Psoas muscle (tissue), 8 donors: ENCODE results near the gene XXYLT1. TPM values are rescaled to one million over a fixed set of nuclear protein-coding genes. Genes with fewer than 3 reads are reported as not detected.

ENCODE experiments used
- ATAC-seq, 4 donors: fragments of 200-7000 bp; cut with Tn5 transposase; one replicate each; pipeline ENCODE4 v1.9.1; 2020; ENCODE audit warnings: moderate library complexity in 3 of 4, mild to moderate bottlenecking in 2 of 4
- DNase-seq, 2 donors: peaks; one replicate each; pipeline ENCODE4 v3.0.0-alpha.2; 2020
- H3K27ac ChIP-seq: fragments of 200-600 bp; one replicate; pipeline ENCODE4 v1.8.0; 2022
- H3K27me3 ChIP-seq, 3 donors: fragments of 200-600 bp in 1 of 3; one replicate each; pipeline versions ENCODE4 v1.6.1 to v1.8.0; 2013 to 2022; ENCODE audit warnings: low read length in 2 of 3, mild to moderate bottlenecking in 2 of 3, moderate library complexity in 1 of 3; ENCODE audit not compliant: insufficient read depth in 3 of 3
- H3K36me3 ChIP-seq, 2 donors: fragments of 200-600 bp in 1 of 2; one replicate each; pipeline versions ENCODE4 v1.6.1 to v1.8.0; 2013 to 2022; ENCODE audit warnings: low read depth in 1 of 2, mild to moderate bottlenecking in 1 of 2, moderate library complexity in 1 of 2; ENCODE audit not compliant: insufficient read depth in 1 of 2
- H3K4me1 ChIP-seq: fragments of 200-600 bp; one replicate; pipeline ENCODE4 v1.8.0; 2022
- H3K4me3 ChIP-seq: fragments of 200-600 bp; one replicate; pipeline ENCODE4 v1.8.0; 2022; ENCODE audit warnings: mild to moderate bottlenecking
- H3K9me3 ChIP-seq: fragments of 200-600 bp; one replicate; pipeline ENCODE4 v1.8.0; 2022
- WGBS, 3 donors: extraction: QIAGEN DNeasy Blood & Tissue Kit; methylation state at CpG; one replicate each; pipeline versions ENCODE4 v1.1.6 to v1.1.7; 2013; 5-methylcytosine and 5-hydroxymethylcytosine counted together
- intact Hi-C, 2 donors: fragments of 100-400 bp; cut with DNase I; formaldehyde crosslinking; loops; one replicate each; pipeline versions ENCODE4 v1.11.0 to v1.14.2; 2022
- polyA plus RNA-seq, 3 donors: library from polyadenylated mRNA; stranded (reverse); fragments of 200-250 nt; gene quantifications; one replicate each; pipeline ENCODE4 v1.2.3, GENCODE V29; 2013
- total RNA-seq, 4 donors: library from RNA; stranded (reverse); fragmentation: NEBNext Ultra II Directional in 2 of 4; extraction: Animal tissue kit (Norgen Biotek cat#: 25700) in 2 of 4; gene quantifications; one replicate each; pipeline versions ENCODE4 v1.2.1 to v1.2.4, GENCODE V29; 2021 to 2023
- TF ChIP-seq, protein P1 (sequence below): fragments of 200-600 bp; IDR thresholded peaks from one replicate; pipeline ENCODE4 v1.8.0; 2022; ENCODE audit warnings: antibody characterized with exemption
- donor health status: healthy with polysubstance abuse.
- donor health status: DM: no; HTN: no; CAD: no; lungs with moderate emphysema.
- donor health status: Bipolar disorder and iron deficiency.
- donor health status: healthy.
- donor health status: DM: yes; HTN: yes; CAD: no.
- donor health status: DM: no; HTN: no; CAD: no.
- donor health status: DM: no; HTN: no; CAD: no.
- donor health status: DM: yes; HTN: yes; CAD: no.

Gene XXYLT1
- total and polyA plus RNA-seq, 7 donors = 0.86 to 3.5 (median 1.8) TPM

DNA sequence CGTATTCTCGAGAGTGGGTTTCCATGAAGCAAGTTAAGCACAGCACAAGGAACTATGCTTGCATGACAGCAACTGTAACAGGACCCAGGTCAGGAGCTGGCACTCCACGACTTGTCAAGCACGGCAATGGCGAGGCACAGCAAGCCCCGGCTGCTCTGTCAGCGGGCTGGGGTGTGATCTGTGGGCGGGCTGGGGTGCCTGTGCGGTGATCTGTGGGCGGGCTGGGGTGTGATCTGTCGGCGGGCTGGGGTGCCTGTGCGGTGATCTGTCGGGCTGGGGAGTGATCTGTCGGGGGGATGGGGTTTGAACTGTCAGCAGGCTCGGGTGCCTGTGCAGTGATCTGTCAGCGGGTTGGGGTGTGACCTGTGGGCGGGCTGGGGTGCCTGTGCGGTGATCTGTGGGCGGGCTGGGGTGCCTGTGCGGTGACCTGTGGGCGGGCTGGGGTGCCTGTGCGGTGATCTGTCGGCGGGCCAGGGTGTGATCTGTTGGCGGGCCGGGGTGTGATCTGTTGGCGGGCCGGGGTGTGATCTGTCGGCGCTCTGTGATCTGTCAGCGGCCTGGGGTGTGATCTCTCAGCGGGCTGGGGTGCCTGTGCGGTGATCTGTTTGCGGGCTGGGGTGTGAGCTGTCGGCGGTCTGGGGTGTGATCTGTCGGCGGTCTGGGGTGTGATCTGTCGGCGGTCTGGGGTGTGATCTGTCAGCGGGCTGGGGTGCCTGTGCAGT lies 205.7 kb downstream of the XXYLT1 start:
- Histone ChIP-seq H3K27me3 (no peaks in the 10 kb centered on the region), H3K27ac (no peak overlapping the region), H3K9me3 (no peaks in the 10 kb centered on the region), H3K4me1 (peaks cover 19% of the 10 kb centered on the region), H3K36me3 (no peaks in the 10 kb centered on the region), H3K4me3 (no peak overlapping the region)
- DNase-seq (peak in 1 of 2 donors; percentile 43), ATAC-seq (peak in 2 of 4 donors; percentile 34 to 56)
- intact Hi-C loops = no loop called here
- TF ChIP-seq, protein P1, sequence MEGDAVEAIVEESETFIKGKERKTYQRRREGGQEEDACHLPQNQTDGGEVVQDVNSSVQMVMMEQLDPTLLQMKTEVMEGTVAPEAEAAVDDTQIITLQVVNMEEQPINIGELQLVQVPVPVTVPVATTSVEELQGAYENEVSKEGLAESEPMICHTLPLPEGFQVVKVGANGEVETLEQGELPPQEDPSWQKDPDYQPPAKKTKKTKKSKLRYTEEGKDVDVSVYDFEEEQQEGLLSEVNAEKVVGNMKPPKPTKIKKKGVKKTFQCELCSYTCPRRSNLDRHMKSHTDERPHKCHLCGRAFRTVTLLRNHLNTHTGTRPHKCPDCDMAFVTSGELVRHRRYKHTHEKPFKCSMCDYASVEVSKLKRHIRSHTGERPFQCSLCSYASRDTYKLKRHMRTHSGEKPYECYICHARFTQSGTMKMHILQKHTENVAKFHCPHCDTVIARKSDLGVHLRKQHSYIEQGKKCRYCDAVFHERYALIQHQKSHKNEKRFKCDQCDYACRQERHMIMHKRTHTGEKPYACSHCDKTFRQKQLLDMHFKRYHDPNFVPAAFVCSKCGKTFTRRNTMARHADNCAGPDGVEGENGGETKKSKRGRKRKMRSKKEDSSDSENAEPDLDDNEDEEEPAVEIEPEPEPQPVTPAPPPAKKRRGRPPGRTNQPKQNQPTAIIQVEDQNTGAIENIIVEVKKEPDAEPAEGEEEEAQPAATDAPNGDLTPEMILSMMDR = no peak
- 86 to 91% (median 88%) methylated on average over 38 to 42 of the region's 42 CpGs for whole genome bisulfite sequencing, 3 donors

DNA sequence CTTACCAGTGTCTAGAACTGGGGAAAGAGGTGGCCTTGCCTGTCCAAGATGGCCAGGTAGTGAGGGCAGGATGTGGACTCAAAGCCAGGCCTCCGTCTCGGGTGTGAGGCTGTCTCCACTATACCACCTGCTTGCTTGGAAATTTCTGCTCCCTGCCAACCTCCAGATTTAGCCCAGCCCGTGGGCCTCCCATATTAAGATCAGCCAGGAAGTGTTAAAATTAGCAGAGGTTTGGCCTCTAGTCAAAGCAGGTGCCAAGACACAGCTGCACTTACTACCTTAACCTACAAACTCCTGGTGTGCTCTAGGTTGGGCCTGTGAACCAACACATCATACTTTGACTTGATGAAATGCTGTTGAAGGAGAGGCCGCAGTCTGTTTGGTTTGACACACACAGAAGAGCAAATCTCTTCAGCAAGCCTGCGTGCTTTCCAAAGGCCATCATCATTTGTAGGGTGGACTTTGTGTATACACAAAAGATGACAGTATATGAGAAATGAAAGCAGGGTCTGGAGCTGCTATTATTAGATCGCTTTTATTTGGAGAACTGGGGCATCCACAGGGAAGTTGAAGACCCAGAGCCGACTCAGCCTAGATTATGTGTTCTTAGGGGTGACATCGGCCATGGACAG lies 206.5 kb downstream of the XXYLT1 start:
- Histone ChIP-seq H3K27ac (peak overlapping the region; percentile 64), H3K27me3 (no peaks in the 10 kb centered on the region), H3K4me3 (no peak overlapping the region), H3K4me1 (peaks cover 19% of the 10 kb centered on the region), H3K9me3 (no peaks in the 10 kb centered on the region), H3K36me3 (no peaks in the 10 kb centered on the region)
- intact Hi-C loops = no loop called here
- DNase-seq (peak in 1 of 2 donors; percentile 63), ATAC-seq (peak; percentile 64 to 93 (median 88))
- WGBS, 3 donors = 39 to 47% (median 41%) methylated on average over 8 of the region's 8 CpGs
- TF ChIP-seq, protein P1 = no peak

DNA sequence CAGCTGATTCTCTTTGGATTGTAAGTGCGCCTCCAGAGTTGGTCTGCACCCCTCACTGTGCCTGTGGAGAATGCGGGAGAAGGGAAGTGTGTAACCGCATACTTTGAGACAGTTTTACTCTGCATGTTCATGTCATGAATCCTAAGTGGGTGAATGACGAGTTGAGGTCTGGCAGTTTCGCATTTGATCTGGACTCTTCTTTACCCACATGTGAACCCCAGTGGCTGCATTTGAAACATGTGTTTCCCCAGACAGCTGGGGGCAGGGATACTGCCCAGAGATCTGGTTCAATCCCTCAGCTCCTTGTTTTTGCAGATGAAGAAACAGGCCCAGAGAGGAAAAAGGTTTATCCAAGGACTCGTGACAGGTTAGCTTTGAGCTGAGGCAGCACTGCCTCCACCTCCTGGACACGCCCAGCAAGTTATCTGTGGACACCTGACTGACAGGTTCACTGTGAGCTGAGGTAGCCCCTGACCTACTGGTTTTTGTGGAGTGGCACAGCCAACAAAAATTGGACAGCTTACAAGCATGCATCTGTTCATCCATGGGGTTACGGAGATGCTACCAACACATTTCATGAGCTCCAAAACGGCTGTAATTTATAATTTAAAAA lies 207.3 kb downstream of the XXYLT1 start:
- H3K27me3 ChIP-seq = no peaks in the 10 kb centered on the region
- H3K4me3 ChIP-seq = no peak overlapping the region
- intact Hi-C loops = no loop called here
- no peak for ATAC-seq
- H3K27ac ChIP-seq = peak overlapping the region; percentile 64
- 73 to 84% (median 77%) methylated on average over 9 of the region's 9 CpGs for WGBS, 3 donors
- peak in 1 of 2 donors; percentile 18 for DNase-seq
- H3K36me3 ChIP-seq = no peaks in the 10 kb centered on the region
- no peaks in the 10 kb centered on the region for H3K9me3 ChIP-seq
- TF ChIP-seq, protein P1 = no peak
- H3K4me1 ChIP-seq = peaks cover 19% of the 10 kb centered on the region

- DNase-seq (peak in 1 of 2 donors; percentile 24), ATAC-seq (no peak)
- no peaks in the 10 kb centered on the region for H3K9me3 ChIP-seq
- no peaks in the 10 kb centered on the region for H3K36me3 ChIP-seq
- H3K27ac ChIP-seq = no peak overlapping the region
- TF ChIP-seq, protein P1 = no peak
- H3K27me3 ChIP-seq = no peaks in the 10 kb centered on the region
- intact Hi-C loops = no loop called here
- 88 to 94% (median 89%) methylated on average over 20 of the region's 20 CpGs for WGBS, 3 donors
- H3K4me3 ChIP-seq = no peak overlapping the region
- peaks cover 19% of the 10 kb centered on the region for H3K4me1 ChIP-seq
Observed at GRCh38 chr3:195062866-195063540, 208.0 kb downstream of the XXYLT1 start.
